CD4-positive, alpha-beta T cell treated with Interleukin-21 for 1 hour (primary cell): ENCODE results near the gene MACROH2A1.

Source experiments
- DNase-seq: peaks from one replicate; pipeline ENCODE4 v3.0.0-alpha.2; 2020

The MACROH2A1 gene

DNA sequence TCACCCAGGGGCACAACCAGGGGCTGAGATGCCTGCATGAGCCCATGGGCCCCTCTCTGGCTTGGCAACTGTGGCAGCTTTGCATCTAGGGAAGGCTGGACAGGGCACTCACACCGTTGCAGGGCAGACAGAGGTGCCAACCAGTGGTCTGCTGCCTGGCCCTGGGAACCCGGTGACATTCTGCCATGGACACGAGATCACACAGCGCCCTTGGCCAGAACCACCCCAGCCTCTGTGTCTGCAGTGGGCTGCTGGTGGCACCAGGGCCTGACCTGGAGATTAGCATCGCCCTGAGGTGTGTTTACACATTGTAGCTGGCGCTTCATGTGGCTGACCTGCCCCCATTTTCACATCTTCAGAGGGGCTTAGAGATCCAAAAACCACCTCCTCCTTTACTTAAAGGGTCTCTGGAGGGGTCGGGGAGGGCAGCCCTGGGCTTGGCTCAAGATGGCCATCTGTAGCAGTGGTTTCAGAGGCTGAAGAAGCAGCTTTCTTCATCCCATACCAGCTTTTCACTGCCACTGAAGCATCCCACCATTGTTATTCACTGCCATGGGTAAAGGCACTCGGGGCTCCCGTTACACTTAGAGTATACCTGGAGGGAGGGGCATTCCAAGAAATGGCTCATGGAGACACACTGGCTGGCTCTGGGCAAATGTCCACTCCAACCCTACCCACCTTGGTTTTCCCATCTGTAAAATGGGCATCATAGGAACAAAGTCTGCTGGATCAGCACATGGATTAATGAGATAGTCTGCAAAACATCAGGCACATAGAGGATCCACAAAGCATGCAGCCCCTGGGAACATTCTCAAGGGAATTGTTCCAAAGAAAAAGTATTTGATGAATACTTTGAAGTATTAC is 36.7 kb upstream of the MACROH2A1 start:
- DNase-seq = no peak

GRCh38 chr5:135434591-135435466 is 35.8 kb upstream of the MACROH2A1 start:
- no peak for DNase-seq

DNA sequence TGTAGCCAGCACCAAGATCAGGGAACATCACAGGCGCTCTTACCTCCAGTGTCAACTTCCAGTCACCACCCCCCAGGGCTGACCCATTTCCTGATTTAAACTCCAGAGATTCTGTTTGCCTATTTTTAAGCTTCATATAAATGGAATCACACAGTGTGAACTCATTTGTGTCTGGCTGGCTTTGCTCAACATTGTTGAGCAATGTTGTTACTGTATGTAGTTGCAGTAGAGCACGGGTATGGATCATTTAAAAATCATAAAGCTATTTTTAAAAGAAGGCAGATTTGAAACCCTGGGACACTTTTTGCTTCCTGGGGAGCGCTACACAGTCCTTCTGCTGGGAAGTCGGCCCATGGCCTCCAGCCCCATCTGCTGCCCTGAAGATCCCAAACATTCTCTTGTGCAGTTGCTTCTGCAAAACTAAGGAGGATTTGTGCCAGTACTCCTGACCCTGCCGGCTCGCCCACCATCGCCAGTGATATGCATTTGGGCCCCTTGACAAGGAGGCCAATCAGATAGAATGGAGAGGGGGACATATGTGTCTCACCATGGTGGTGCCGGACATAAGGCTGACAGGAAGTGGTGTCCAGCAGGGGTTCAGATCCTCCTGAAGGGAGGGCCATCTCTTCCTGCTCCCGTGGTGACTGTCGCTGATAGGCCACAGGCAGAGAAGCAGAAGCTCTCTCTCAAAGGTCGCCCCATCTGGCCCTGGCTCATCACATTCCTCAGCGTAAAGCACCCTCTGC is 34.8 kb upstream of the MACROH2A1 start:
- DNase-seq = no peak

DNA sequence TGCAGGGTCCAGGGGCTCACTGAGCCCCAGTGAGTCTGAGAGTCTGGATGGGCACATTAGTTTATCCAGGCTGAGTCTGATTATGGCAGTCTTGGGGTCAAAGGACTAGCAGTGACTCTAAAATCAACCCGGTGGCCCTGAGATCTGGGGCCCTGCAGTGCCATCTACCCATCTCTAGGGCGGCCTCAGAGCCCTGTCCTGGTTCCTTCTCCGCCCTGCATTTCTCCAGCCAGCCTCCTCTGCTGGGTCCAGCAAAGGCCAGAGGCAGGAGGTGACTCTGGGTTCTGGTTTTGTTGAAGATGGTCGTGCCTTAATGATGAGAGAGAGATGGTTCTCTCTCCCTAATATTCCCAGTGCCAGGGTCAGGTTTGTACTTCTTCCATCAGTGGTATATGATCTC is 33.1 kb upstream of the MACROH2A1 start:
- no peak for DNase-seq

DNA sequence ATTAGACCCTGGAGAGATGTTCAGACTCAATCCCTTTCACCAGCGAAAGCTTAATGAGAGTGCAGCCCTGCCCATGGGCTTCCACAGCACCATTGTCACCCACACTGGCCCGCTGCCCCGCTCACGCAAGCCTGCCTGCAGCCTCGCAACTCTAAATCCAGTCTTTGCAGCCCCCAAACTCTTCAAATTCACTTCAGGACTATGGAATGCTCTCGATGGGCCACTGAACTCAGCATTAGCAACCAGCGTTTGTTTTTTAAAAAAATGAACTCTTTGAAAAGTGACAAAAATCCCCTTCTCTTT is 31.1 kb upstream of the MACROH2A1 start:
- no peak for DNase-seq

GRCh38 chr5:135429301-135430134 is 30.5 kb upstream of the MACROH2A1 start:
- DNase-seq = no peak

- no peak for DNase-seq
Observed at GRCh38 chr5:135428586-135428985, 29.6 kb upstream of the MACROH2A1 start.

- peak; percentile 47 for DNase-seq
Observed at GRCh38 chr5:135426102-135427082, 27.4 kb upstream of the MACROH2A1 start.

GRCh38 chr5:135425641-135426040 is 26.6 kb upstream of the MACROH2A1 start:
- DNase-seq = no peak

GRCh38 chr5:135423846-135424168 is 24.8 kb upstream of the MACROH2A1 start:
- DNase-seq = no peak

GRCh38 chr5:135423146-135423845 is 24.3 kb upstream of the MACROH2A1 start:
- DNase-seq = no peak

GRCh38 chr5:135422419-135422818 is 23.4 kb upstream of the MACROH2A1 start:
- no peak for DNase-seq

DNA sequence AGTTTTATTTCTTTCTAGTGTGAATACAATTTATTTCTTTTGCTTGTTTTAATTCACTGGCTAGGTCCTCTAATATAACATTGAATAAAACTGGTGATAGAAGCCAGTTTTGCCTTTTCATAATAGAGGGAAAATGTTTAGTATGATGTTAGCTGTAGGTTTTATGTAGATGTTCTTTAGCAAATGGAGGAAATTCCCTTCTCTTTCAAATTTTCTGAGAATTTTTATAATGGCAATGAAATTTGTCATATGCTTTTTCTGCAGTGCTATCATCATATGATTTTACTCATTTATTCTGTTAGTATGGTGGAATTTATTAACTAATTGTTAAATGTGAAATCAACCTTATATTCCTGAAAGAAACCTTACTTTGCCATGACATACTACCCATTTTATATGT is 18.1 kb upstream of the MACROH2A1 start:
- no peak for DNase-seq

DNA sequence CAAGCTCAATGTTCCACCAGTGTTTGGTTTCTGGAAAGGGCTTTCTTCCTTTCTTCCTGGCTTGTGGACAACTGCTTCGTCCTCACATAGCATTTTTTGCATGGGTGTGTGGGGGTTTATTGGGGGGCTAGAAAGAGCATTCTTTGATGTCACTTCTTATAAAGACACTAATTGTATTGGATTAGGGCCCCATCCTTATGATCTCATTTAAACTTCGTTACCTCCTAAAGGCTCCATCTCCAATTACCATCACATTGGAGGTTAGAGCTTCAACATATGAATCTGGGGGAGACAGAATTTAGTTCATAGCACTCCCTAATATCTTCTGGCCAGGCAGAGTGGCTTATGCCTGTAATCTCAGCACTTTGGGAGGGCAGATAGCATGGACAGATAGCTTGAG is 6.1 kb upstream of the MACROH2A1 start:
- no peak for DNase-seq

- no peak for DNase-seq
Observed at GRCh38 chr5:135402031-135402430, 3.0 kb upstream of the MACROH2A1 start.

- DNase-seq = no peak
Observed at GRCh38 chr5:135400866-135401265, 1.8 kb upstream of the MACROH2A1 start.

GRCh38 chr5:135399794-135400542 is 937 bp upstream of the MACROH2A1 start:
- no peak for DNase-seq

DNA sequence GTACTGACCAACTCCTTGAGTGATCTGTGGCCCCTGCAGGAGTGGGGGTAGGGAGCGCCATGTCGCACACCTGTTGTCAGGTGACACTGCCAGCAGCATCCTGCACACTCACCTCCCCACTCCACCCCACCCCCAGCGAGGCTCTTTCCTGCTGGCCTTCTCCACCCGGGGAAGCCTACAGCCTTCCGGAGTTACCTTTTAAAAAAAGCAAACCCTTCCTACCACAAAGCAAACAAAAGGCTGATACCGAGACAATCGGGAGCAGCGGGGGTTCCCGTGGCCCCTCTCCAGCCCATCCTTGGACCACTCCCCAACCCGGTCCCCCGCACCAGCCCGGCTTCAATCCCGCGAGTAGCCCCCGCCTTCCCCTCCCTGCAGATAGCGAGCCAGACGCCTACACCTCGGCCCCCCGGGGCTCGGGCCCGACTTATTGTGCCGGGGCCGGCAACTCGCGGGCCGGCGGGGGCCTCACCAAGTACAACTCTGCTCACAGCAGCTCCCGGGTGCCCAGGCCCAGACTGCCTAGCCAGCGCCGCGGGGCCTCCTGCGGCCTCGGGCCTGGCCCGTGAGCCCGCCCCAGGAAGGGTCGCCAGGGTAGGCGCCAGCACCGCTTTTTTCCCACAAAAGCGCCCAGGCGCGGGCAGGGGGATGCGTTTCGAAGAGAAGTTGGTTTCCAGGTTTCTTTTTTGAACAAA is 724 bp downstream of the MACROH2A1 start:
- peak; percentile 52 for DNase-seq

GRCh38 chr5:135397084-135397483 is 1.9 kb downstream of the MACROH2A1 start:
- DNase-seq = no peak
